MM.1S (cell line): ENCODE data around the gene GRAMD1A.

Source experiments
- DNase-seq: peaks from one replicate; pipeline ENCODE4 v3.0.0-alpha.2; 2015
- H2AFZ ChIP-seq: fragments of 300-600 bp; sonication (generic); 2 replicates; pipeline ENCODE4 v1.6.0; 2016; ENCODE audit warnings: antibody characterized with exemption, low read length
- H3F3A ChIP-seq: fragments of 300-600 bp; sonication (generic); 2 replicates; pipeline ENCODE4 v1.6.1; 2016; ENCODE audit warnings: mild to moderate bottlenecking, antibody characterized with exemption, low read length, moderate library complexity, mixed read lengths; ENCODE audit not compliant: insufficient read depth
- H3K27ac ChIP-seq: fragments of 300-600 bp; sonication (generic); 2 replicates; pipeline ENCODE4 v1.5.1; 2016; ENCODE audit warnings: mild to moderate bottlenecking, low read length
- H3K27me3 ChIP-seq: fragments of 300-600 bp; sonication (generic); replicated peaks from 2 replicates; pipeline ENCODE4 v1.6.0; 2016; ENCODE audit warnings: low read length; ENCODE audit not compliant: insufficient read depth
- H3K36me3 ChIP-seq: fragments of 300-600 bp; sonication (generic); replicated peaks from 2 replicates; pipeline ENCODE4 v1.6.1; 2016; ENCODE audit warnings: mild to moderate bottlenecking, low read length, mixed read lengths; ENCODE audit not compliant: insufficient read depth
- H3K4me1 ChIP-seq: fragments of 300-600 bp; sonication (generic); 2 replicates; pipeline ENCODE4 v1.6.1; 2016; ENCODE audit warnings: low read length, mixed read lengths
- H3K4me2 ChIP-seq: fragments of 300-600 bp; sonication (generic); 2 replicates; pipeline ENCODE4 v1.6.0; 2016; ENCODE audit warnings: low read depth, low read length
- H3K4me3 ChIP-seq: fragments of 300-600 bp; sonication (generic); 2 replicates; pipeline ENCODE4 v1.5.1; 2016; ENCODE audit warnings: low read length, mixed read lengths
- H3K79me2 ChIP-seq: fragments of 300-600 bp; sonication (generic); 2 replicates; pipeline ENCODE4 v1.6.1; 2016; ENCODE audit warnings: mixed run types, low read length, mixed read lengths
- H3K9ac ChIP-seq: fragments of 300-600 bp; sonication (generic); 2 replicates; pipeline ENCODE4 v1.6.1; 2016; ENCODE audit warnings: low read length, mixed read lengths
- H3K9me2 ChIP-seq: fragments of 300-600 bp; sonication (generic); replicated peaks from 2 replicates; pipeline ENCODE4 v1.6.1; 2016; ENCODE audit warnings: mild to moderate bottlenecking, low read length, mixed read lengths; ENCODE audit not compliant: insufficient read depth
- H3K9me3 ChIP-seq: fragments of 300-600 bp; sonication (generic); replicated peaks from 2 replicates; pipeline ENCODE4 v1.6.1; 2016; ENCODE audit warnings: mild to moderate bottlenecking, low read length, mixed read lengths; ENCODE audit not compliant: insufficient read depth
- H4K20me1 ChIP-seq: fragments of 300-600 bp; sonication (generic); 2 replicates; pipeline ENCODE4 v1.6.1; 2016; ENCODE audit warnings: mild to moderate bottlenecking, low read length, moderate library complexity, mixed read lengths; ENCODE audit not compliant: insufficient read depth
- EZH2 ChIP-seq: fragments of 300-600 bp; sonication (generic); optimal IDR thresholded peaks from 2 replicates; pipeline ENCODE3; 2017; ENCODE audit warnings: low read depth, mild to moderate bottlenecking, antibody characterized with exemption, low read length, mixed read lengths
- EZH2phosphoT487 ChIP-seq: fragments of 300-600 bp; sonication (generic); IDR thresholded peaks from 2 replicates; pipeline ENCODE4 v1.6.1; 2018; ENCODE audit warnings: antibody characterized with exemption, low read length
- TF ChIP-seq, protein P1 (sequence below): fragments of 300-600 bp; sonication (generic); IDR thresholded peaks from 2 replicates; pipeline ENCODE4 v1.5.1; 2016; ENCODE audit warnings: antibody characterized with exemption, low read length, mixed read lengths

Gene GRAMD1A

DNA sequence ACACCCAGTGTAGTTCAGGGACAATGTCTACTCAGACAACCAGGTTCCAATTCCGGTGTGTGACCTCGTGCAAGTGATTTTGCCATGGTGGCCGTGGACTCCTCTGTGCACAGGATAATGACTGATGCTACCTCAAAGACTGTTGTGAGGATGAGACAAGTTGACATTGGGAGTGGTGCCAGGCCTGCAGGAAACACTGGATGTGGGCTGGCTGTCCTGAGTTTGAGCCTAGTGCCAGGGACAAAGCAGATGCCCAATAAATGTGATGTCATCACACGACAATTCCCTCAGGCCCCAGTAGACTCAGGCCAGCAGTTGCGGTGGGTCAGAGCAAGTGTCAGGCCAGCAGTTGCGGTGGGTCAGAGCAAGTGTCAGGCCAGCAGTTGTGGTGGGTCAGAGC is 24.0 kb downstream of the GRAMD1A start:
- TF ChIP-seq EZH2 (no peak), EZH2phosphoT487 (no peak)
- TF ChIP-seq, protein P1, sequence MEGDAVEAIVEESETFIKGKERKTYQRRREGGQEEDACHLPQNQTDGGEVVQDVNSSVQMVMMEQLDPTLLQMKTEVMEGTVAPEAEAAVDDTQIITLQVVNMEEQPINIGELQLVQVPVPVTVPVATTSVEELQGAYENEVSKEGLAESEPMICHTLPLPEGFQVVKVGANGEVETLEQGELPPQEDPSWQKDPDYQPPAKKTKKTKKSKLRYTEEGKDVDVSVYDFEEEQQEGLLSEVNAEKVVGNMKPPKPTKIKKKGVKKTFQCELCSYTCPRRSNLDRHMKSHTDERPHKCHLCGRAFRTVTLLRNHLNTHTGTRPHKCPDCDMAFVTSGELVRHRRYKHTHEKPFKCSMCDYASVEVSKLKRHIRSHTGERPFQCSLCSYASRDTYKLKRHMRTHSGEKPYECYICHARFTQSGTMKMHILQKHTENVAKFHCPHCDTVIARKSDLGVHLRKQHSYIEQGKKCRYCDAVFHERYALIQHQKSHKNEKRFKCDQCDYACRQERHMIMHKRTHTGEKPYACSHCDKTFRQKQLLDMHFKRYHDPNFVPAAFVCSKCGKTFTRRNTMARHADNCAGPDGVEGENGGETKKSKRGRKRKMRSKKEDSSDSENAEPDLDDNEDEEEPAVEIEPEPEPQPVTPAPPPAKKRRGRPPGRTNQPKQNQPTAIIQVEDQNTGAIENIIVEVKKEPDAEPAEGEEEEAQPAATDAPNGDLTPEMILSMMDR, result no peak
- Histone ChIP-seq H3F3A (no peaks in the 10 kb centered on the region), H3K79me2 (no peaks in the 10 kb centered on the region), H3K36me3 (no peaks in the 10 kb centered on the region), H3K9me2 (no peaks in the 10 kb centered on the region), H2AFZ (no peak overlapping the region), H3K4me1 (no peaks in the 10 kb centered on the region), H3K27me3 (no peaks in the 10 kb centered on the region), H3K4me3 (no peak overlapping the region), H3K9me3 (no peaks in the 10 kb centered on the region), H3K27ac (no peak overlapping the region), H4K20me1 (no peaks in the 10 kb centered on the region), H3K4me2 (no peak overlapping the region), H3K9ac (no peak overlapping the region)
- DNase-seq, result no peak

DNA sequence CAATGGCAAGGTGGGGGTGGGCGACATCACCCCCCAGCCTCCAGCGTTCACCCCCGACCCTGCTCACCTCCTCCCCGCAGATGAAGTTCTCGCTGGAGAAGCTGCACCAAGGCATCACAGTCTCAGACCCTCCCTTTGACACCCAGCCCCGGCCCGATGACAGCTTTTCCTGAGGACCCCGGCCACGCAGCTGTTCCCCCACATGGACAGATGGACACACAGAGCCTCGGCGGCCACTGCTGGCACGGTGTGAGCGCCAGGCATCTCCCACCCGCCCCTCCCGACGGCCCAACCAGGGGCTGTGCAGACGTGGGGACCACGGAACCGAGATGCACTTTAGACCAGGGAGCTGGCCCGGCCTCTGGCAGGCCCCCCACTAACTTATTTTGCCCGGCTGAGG is 25.8 kb downstream of the GRAMD1A start:
- TF ChIP-seq EZH2phosphoT487 (no peak), EZH2 (no peak)
- TF ChIP-seq, protein P1, result no peak
- no peaks in the 10 kb centered on the region for H4K20me1 ChIP-seq
- H3K27ac ChIP-seq, result no peak overlapping the region
- DNase-seq, result no peak
- H3F3A ChIP-seq, result no peaks in the 10 kb centered on the region
- no peak overlapping the region for H3K9ac ChIP-seq
- H3K4me2 ChIP-seq, result no peak overlapping the region
- H3K27me3 ChIP-seq, result peaks cover 10% of the 10 kb centered on the region
- no peaks in the 10 kb centered on the region for H3K79me2 ChIP-seq
- no peaks in the 10 kb centered on the region for H3K4me1 ChIP-seq
- H3K9me2 ChIP-seq, result no peaks in the 10 kb centered on the region
- no peak overlapping the region for H3K4me3 ChIP-seq
- H2AFZ ChIP-seq, result no peak overlapping the region
- no peaks in the 10 kb centered on the region for H3K36me3 ChIP-seq
- H3K9me3 ChIP-seq, result no peaks in the 10 kb centered on the region

DNA sequence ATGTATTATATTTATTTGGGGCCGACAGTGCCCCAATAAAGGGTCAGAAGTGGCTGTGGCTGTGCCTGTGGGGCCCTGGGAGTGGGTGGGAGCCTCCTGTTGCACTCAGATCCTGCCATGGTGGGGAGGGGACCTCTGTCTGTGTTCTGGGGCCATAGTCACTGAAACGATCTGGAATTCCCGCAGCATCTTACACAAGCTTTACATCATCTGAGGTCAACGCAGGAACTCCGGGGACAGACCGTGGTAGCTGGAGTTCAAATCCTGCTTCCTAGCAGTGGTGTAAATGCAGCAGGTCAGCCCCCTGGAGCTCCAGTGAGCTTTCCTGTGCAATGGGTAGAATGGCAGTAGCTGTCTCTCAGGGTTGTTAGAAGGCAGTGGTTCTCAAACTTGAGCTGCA is 26.3 kb downstream of the GRAMD1A start:
- Histone ChIP-seq H3K9me3 (no peaks in the 10 kb centered on the region), H3K4me3 (no peak overlapping the region), H3K27me3 (peaks cover 14% of the 10 kb centered on the region), H3K36me3 (no peaks in the 10 kb centered on the region), H3F3A (no peaks in the 10 kb centered on the region), H3K4me1 (no peaks in the 10 kb centered on the region), H3K4me2 (no peak overlapping the region), H2AFZ (no peak overlapping the region), H3K9ac (no peak overlapping the region), H3K9me2 (no peaks in the 10 kb centered on the region), H4K20me1 (no peaks in the 10 kb centered on the region), H3K79me2 (no peaks in the 10 kb centered on the region), H3K27ac (no peak overlapping the region)
- no peak for DNase-seq
- TF ChIP-seq, protein P1, result no peak
- TF ChIP-seq EZH2 (no peak), EZH2phosphoT487 (no peak)
